GM18511 (cell line): ENCODE measurements around the gene PFN1.

Experiments used
- ATAC-seq: cut with Tn5 transposase; IDR thresholded peaks from one replicate; pipeline ENCODE4 v1.9.1; 2021; ENCODE audit warnings: mild to moderate bottlenecking, moderate library complexity; ENCODE audit not compliant: unreplicated experiment

Gene PFN1

GRCh38 chr17:4968486-4969046, 20.2 kb upstream of the PFN1 start:
- no peak for ATAC-seq

GRCh38 chr17:4967539-4968485, 19.5 kb upstream of the PFN1 start, which contains the start of gene SPAG7:
Gene SPAG7 (minus strand): TSS chr17:4967817. CDS start chr17:4967804, 13 bp downstream.
- ATAC-seq = peak; percentile 67

GRCh38 chr17:4966844-4967538, 18.7 kb upstream of the PFN1 start:
- peak; percentile 85 for ATAC-seq

GRCh38 chr17:4965311-4965986, 17.1 kb upstream of the PFN1 start:
- no peak for ATAC-seq

- ATAC-seq = no peak
These were observed 12.1 kb upstream of the PFN1 start for GRCh38 chr17:4960279-4960922.

GRCh38 chr17:4959261-4959965, 11.1 kb upstream of the PFN1 start:
- no peak for ATAC-seq

GRCh38 chr17:4958102-4958501, 9.8 kb upstream of the PFN1 start:
- ATAC-seq = no peak

GRCh38 chr17:4956493-4957061, 8.2 kb upstream of the PFN1 start:
- no peak for ATAC-seq

GRCh38 chr17:4955091-4955490, 6.8 kb upstream of the PFN1 start:
- no peak for ATAC-seq

GRCh38 chr17:4953451-4953961, 5.2 kb upstream of the PFN1 start:
- no peak for ATAC-seq

GRCh38 chr17:4951486-4951885, 3.2 kb upstream of the PFN1 start:
- ATAC-seq = no peak

- no peak for ATAC-seq
These were observed 2.4 kb upstream of the PFN1 start, which contains the start of gene ENO3 for GRCh38 chr17:4950746-4951204. Gene ENO3 (plus strand): TSS chr17:4951119. CDS start chr17:4951830, 711 bp downstream.

GRCh38 chr17:4950075-4950745, 1.9 kb upstream of the PFN1 start:
- ATAC-seq = peak; percentile 14

- ATAC-seq = peak; percentile 35
These were observed 1.2 kb upstream of the PFN1 start for GRCh38 chr17:4949321-4950074.

GRCh38 chr17:4948931-4949320, 596 bp upstream of the PFN1 start:
- peak; percentile 33 for ATAC-seq

GRCh38 chr17:4947411-4948165, 742 bp downstream of the PFN1 start:
- ATAC-seq = no peak

GRCh38 chr17:4947010-4947410, 1.3 kb downstream of the PFN1 start:
- no peak for ATAC-seq
